Karpas-422 (cell line): Measurements from ENCODE around the gene B3GALNT1. TPM values are rescaled to one million over a fixed set of nuclear protein-coding genes. Genes with fewer than 3 reads are reported as not detected.

Source experiments
- DNase-seq: peaks from one replicate; pipeline ENCODE4 v3.0.0-alpha.2; 2015
- H2AFZ ChIP-seq: fragments of 200-600 bp; sonication (generic); 2 replicates; pipeline ENCODE4 v1.6.1; 2014; ENCODE audit warnings: antibody characterized with exemption, low read length, mixed read lengths
- H3K27ac ChIP-seq: fragments of 200-600 bp; sonication (generic); 2 replicates; pipeline ENCODE4 v1.5.1; 2014; ENCODE audit warnings: mild to moderate bottlenecking, low read length, moderate library complexity
- H3K27me3 ChIP-seq: fragments of 200-600 bp; sonication (generic); 2 replicates; pipeline ENCODE4 v1.6.1; 2014; ENCODE audit warnings: low read length, mixed read lengths
- H3K36me3 ChIP-seq: fragments of 200-600 bp; sonication (generic); 2 replicates; pipeline ENCODE4 v1.6.1; 2014; ENCODE audit warnings: low read length, mixed read lengths; ENCODE audit not compliant: insufficient read depth
- H3K4me1 ChIP-seq: fragments of 200-600 bp; sonication (generic); 2 replicates; pipeline ENCODE4 v1.6.1; 2014; ENCODE audit warnings: mild to moderate bottlenecking, low read length, mixed read lengths
- H3K4me2 ChIP-seq: fragments of 200-600 bp; sonication (generic); 2 replicates; pipeline ENCODE4 v1.6.1; 2014; ENCODE audit warnings: low read length, low read depth, mild to moderate bottlenecking; ENCODE audit not compliant: poor library complexity, severe bottlenecking
- H3K4me3 ChIP-seq: fragments of 200-600 bp; sonication (generic); 2 replicates; pipeline ENCODE4 v1.5.1; 2014; ENCODE audit warnings: mild to moderate bottlenecking, antibody characterized with exemption, low read length, mixed read lengths
- H3K79me2 ChIP-seq: fragments of 200-600 bp; sonication (generic); 2 replicates; pipeline ENCODE4 v1.6.1; 2014; ENCODE audit warnings: mild to moderate bottlenecking, low read length, mixed read lengths
- H3K9ac ChIP-seq: fragments of 200-600 bp; sonication (generic); 2 replicates; pipeline ENCODE4 v1.6.0; 2014; ENCODE audit warnings: low read length
- H3K9me2 ChIP-seq: fragments of 200-600 bp; sonication (generic), shearing (Covaris generic); replicated peaks from 2 replicates; pipeline ENCODE4 v1.6.0; 2014; ENCODE audit warnings: mild to moderate bottlenecking, low read length, moderate library complexity; ENCODE audit not compliant: insufficient read depth
- H3K9me3 ChIP-seq: fragments of 300-700, 200-600 bp; sonication (generic); 2 replicates; pipeline ENCODE4 v1.6.1; 2014; ENCODE audit warnings: low read length, mixed read lengths
- H4K20me1 ChIP-seq: fragments of 200-600 bp; sonication (generic); 2 replicates; pipeline ENCODE4 v1.6.1; 2014; ENCODE audit warnings: mild to moderate bottlenecking, antibody characterized with exemption, low read length, low read depth; ENCODE audit not compliant: insufficient read depth
- total RNA-seq: library from RNA; depleted of rRNA; stranded (reverse); fragments of >200 nt; shearing (Covaris generic); gene quantifications from 2 replicates; pipeline ENCODE4 v1.2.3, GENCODE V29; 2014; ENCODE audit warnings: low replicate concordance

B3GALNT1 gene
- total RNA-seq, 1 experiment from 2014 or later: 5.7 TPM

- Histone ChIP-seq H3K79me2 (no peaks in the 10 kb centered on the region), H4K20me1 (no peaks in the 10 kb centered on the region), H3K9me3 (no peaks in the 10 kb centered on the region), H3K9ac (no peak overlapping the region), H2AFZ (no peak overlapping the region), H3K4me3 (no peak overlapping the region), H3K9me2 (no peaks in the 10 kb centered on the region), H3K36me3 (no peaks in the 10 kb centered on the region), H3K27ac (no peak overlapping the region), H3K27me3 (no peaks in the 10 kb centered on the region), H3K4me2 (no peak overlapping the region), H3K4me1 (no peaks in the 10 kb centered on the region)
- DNase-seq: peak; percentile 60
Measured at GRCh38 chr3:161096771-161097367, 8.3 kb downstream of the B3GALNT1 start.

GRCh38 chr3:161093895-161094294 lies 11.3 kb downstream of the B3GALNT1 start:
- Histone ChIP-seq H3K9me3 (no peaks in the 10 kb centered on the region), H4K20me1 (no peaks in the 10 kb centered on the region), H3K9me2 (no peaks in the 10 kb centered on the region), H3K79me2 (no peaks in the 10 kb centered on the region), H3K27ac (no peak overlapping the region), H3K4me3 (no peak overlapping the region), H3K27me3 (no peaks in the 10 kb centered on the region), H3K4me2 (no peak overlapping the region), H2AFZ (no peak overlapping the region), H3K36me3 (no peaks in the 10 kb centered on the region; the same call in 1 of the 2 replicates), H3K9ac (no peak overlapping the region), H3K4me1 (no peaks in the 10 kb centered on the region)
- DNase-seq: no peak

GRCh38 chr3:161084277-161084676 lies 20.9 kb downstream of the B3GALNT1 start:
- no peaks in the 10 kb centered on the region for H3K79me2 ChIP-seq
- DNase-seq: no peak
- no peaks in the 10 kb centered on the region for H3K36me3 ChIP-seq
- no peak overlapping the region for H2AFZ ChIP-seq
- H4K20me1 ChIP-seq: no peaks in the 10 kb centered on the region
- no peak overlapping the region for H3K4me2 ChIP-seq
- no peaks in the 10 kb centered on the region for H3K9me3 ChIP-seq
- no peak overlapping the region for H3K9ac ChIP-seq
- no peak overlapping the region for H3K4me3 ChIP-seq
- no peaks in the 10 kb centered on the region for H3K4me1 ChIP-seq
- H3K9me2 ChIP-seq: no peaks in the 10 kb centered on the region
- no peak overlapping the region for H3K27ac ChIP-seq
- H3K27me3 ChIP-seq: no peaks in the 10 kb centered on the region

- H3K4me1 ChIP-seq: no peaks in the 10 kb centered on the region
- DNase-seq: no peak
- H3K4me2 ChIP-seq: no peak overlapping the region
- H3K27me3 ChIP-seq: no peaks in the 10 kb centered on the region
- H3K4me3 ChIP-seq: no peak overlapping the region
- H3K9me2 ChIP-seq: no peaks in the 10 kb centered on the region
- no peak overlapping the region for H2AFZ ChIP-seq
- H3K9ac ChIP-seq: no peak overlapping the region
- no peaks in the 10 kb centered on the region for H3K9me3 ChIP-seq
- no peak overlapping the region for H3K27ac ChIP-seq
- H3K36me3 ChIP-seq: no peaks in the 10 kb centered on the region
- no peaks in the 10 kb centered on the region for H3K79me2 ChIP-seq
- no peaks in the 10 kb centered on the region for H4K20me1 ChIP-seq
Measured at GRCh38 chr3:161083131-161083530, 22.0 kb downstream of the B3GALNT1 start.

GRCh38 chr3:161082063-161082462 lies 23.1 kb downstream of the B3GALNT1 start:
- no peaks in the 10 kb centered on the region for H4K20me1 ChIP-seq
- no peaks in the 10 kb centered on the region for H3K9me3 ChIP-seq
- H3K4me2 ChIP-seq: no peak overlapping the region
- no peak overlapping the region for H3K4me3 ChIP-seq
- no peak for DNase-seq
- H3K9ac ChIP-seq: no peak overlapping the region
- no peaks in the 10 kb centered on the region for H3K9me2 ChIP-seq
- H3K27ac ChIP-seq: no peak overlapping the region
- no peak overlapping the region for H2AFZ ChIP-seq
- H3K27me3 ChIP-seq: no peaks in the 10 kb centered on the region
- no peaks in the 10 kb centered on the region for H3K36me3 ChIP-seq
- no peaks in the 10 kb centered on the region for H3K4me1 ChIP-seq
- no peaks in the 10 kb centered on the region for H3K79me2 ChIP-seq

- Histone ChIP-seq H3K27ac (no peak overlapping the region), H4K20me1 (no peaks in the 10 kb centered on the region), H3K79me2 (no peaks in the 10 kb centered on the region), H3K9ac (no peak overlapping the region), H3K27me3 (no peaks in the 10 kb centered on the region), H3K4me3 (no peak overlapping the region), H3K9me2 (no peaks in the 10 kb centered on the region), H3K36me3 (no peaks in the 10 kb centered on the region), H3K9me3 (no peaks in the 10 kb centered on the region), H2AFZ (no peak overlapping the region), H3K4me1 (no peaks in the 10 kb centered on the region), H3K4me2 (no peak overlapping the region)
- no peak for DNase-seq
Measured at GRCh38 chr3:161081633-161082032, 23.5 kb downstream of the B3GALNT1 start.

GRCh38 chr3:161073181-161073580 lies 32.0 kb downstream of the B3GALNT1 start:
- Histone ChIP-seq H3K9ac (no peak overlapping the region), H3K27me3 (no peaks in the 10 kb centered on the region), H3K4me2 (no peak overlapping the region), H3K9me2 (no peaks in the 10 kb centered on the region), H3K79me2 (no peaks in the 10 kb centered on the region), H3K9me3 (no peaks in the 10 kb centered on the region), H3K27ac (no peak overlapping the region), H3K36me3 (no peaks in the 10 kb centered on the region), H4K20me1 (no peaks in the 10 kb centered on the region), H3K4me1 (no peaks in the 10 kb centered on the region), H3K4me3 (no peak overlapping the region), H2AFZ (no peak overlapping the region)
- DNase-seq: no peak

- no peaks in the 10 kb centered on the region for H3K79me2 ChIP-seq
- H3K9me3 ChIP-seq: no peaks in the 10 kb centered on the region
- no peaks in the 10 kb centered on the region for H4K20me1 ChIP-seq
- H3K4me3 ChIP-seq: no peak overlapping the region
- no peaks in the 10 kb centered on the region for H3K27me3 ChIP-seq
- no peak overlapping the region for H3K4me2 ChIP-seq
- H3K4me1 ChIP-seq: no peaks in the 10 kb centered on the region
- no peaks in the 10 kb centered on the region for H3K36me3 ChIP-seq
- H3K27ac ChIP-seq: no peak overlapping the region
- H2AFZ ChIP-seq: no peak overlapping the region
- H3K9me2 ChIP-seq: no peaks in the 10 kb centered on the region
- no peak overlapping the region for H3K9ac ChIP-seq
- no peak for DNase-seq
Measured at GRCh38 chr3:161072751-161073150, 32.4 kb downstream of the B3GALNT1 start.

GRCh38 chr3:161072211-161072621 lies 32.9 kb downstream of the B3GALNT1 start:
- DNase-seq: no peak
- Histone ChIP-seq H2AFZ (no peak overlapping the region), H3K27me3 (no peaks in the 10 kb centered on the region), H3K9me2 (no peaks in the 10 kb centered on the region), H4K20me1 (no peaks in the 10 kb centered on the region), H3K27ac (no peak overlapping the region), H3K79me2 (no peaks in the 10 kb centered on the region), H3K4me2 (no peak overlapping the region), H3K9ac (no peak overlapping the region), H3K36me3 (no peaks in the 10 kb centered on the region), H3K4me3 (no peak overlapping the region), H3K9me3 (no peaks in the 10 kb centered on the region), H3K4me1 (no peaks in the 10 kb centered on the region)
